Gastroesophageal sphincter (tissue), 3 donors: ENCODE measurements around the gene SPTLC1.

Experiments used
- CTCF ChIP-seq, 4 experiments: fragments of 200-600 bp in 2 of 4; fragments of 450-650 bp in 2 of 4; sonication (generic) in 1 of 4; IDR thresholded peaks; one replicate each; pipeline ENCODE4 v1.5.1; 2017 to 2019; ENCODE audit warnings: antibody characterized with exemption in 4 of 4, mild to moderate bottlenecking in 2 of 4, moderate library complexity in 2 of 4
- POLR2A ChIP-seq, 2 donors: fragments of 450-650 bp; IDR thresholded peaks; one replicate each; pipeline ENCODE4 v1.6.1; 2017; ENCODE audit warnings: antibody characterized with exemption in 2 of 2, mild to moderate bottlenecking in 2 of 2, moderate library complexity in 1 of 2
- POLR2AphosphoS5 ChIP-seq: sonication (generic); formaldehyde crosslinking; IDR thresholded peaks from one replicate; pipeline ENCODE4 v1.6.1; 2017; ENCODE audit warnings: antibody characterized with exemption

DNA sequence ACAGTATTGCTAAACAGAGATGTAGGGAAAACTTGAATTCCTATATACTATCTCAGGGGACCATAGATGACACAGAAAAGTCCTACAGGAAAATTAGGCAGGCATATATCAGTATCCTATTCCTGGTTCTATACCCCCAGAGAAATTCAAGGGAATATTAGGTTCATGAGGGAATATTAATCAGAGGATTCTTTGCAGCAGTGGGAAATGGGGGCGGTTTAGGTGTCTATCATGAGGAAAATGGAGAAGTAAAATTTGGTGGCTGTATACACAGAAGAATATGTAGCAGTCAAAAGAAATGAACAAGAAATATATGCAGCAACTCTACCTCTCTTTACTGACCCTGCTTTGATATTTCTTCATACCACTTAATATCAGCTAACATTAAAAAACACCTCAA lies 20.0 kb downstream of the SPTLC1 start:
- TF ChIP-seq CTCF (IDR thresholded peaks at IDR 0.05) (no peak), POLR2AphosphoS5 (no peak), POLR2A (IDR thresholded peaks at IDR 0.05) (no peak)
